H1 (cell line): ENCODE data around the gene ZDHHC19.

Source experiments
- CEBPB ChIP-seq: IDR thresholded peaks from 2 replicates; pipeline ENCODE4 v1.6.1; 2012; ENCODE audit warnings: low read depth, low read length
- EP300 ChIP-seq, 2 experiments: IDR thresholded peaks; 1 replicate in 1 of 2; 2 replicates in 1 of 2; pipeline ENCODE4 v1.6.1; 2011 to 2012; ENCODE audit warnings: low read depth in 2 of 2, low read length in 2 of 2, mild to moderate bottlenecking in 2 of 2, borderline replicate concordance in 1 of 2, inconsistent platforms in 1 of 2, moderate library complexity in 1 of 2
- FOSL1 ChIP-seq: IDR thresholded peaks from 2 replicates; pipeline ENCODE4 v1.6.1; 2011; ENCODE audit warnings: mild to moderate bottlenecking, low read depth, low read length, moderate library complexity; ENCODE audit not compliant: insufficient read depth
- JUN ChIP-seq: IDR thresholded peaks from 2 replicates; pipeline ENCODE4 v1.6.1; 2011; ENCODE audit warnings: low read depth, mild to moderate bottlenecking, improper control_type of control experiment, low read length
- JUND ChIP-seq: IDR thresholded peaks from 2 replicates; pipeline ENCODE4 v1.6.1; 2011; ENCODE audit warnings: mild to moderate bottlenecking, improper control_type of control experiment, low read length
- POLR2A ChIP-seq, 2 experiments: IDR thresholded peaks; 1 replicate in 1 of 2; 2 replicates in 1 of 2; pipeline ENCODE4 v1.6.1; 2011; ENCODE audit warnings: low read depth in 2 of 2, low read length in 2 of 2, mild to moderate bottlenecking in 2 of 2; ENCODE audit errors: control extremely low read depth in 1 of 2
- POLR2AphosphoS5 ChIP-seq: IDR thresholded peaks from 2 replicates; pipeline ENCODE4 v1.6.1; 2011; ENCODE audit warnings: low read depth, low read length
- RAD21 ChIP-seq, 2 experiments: IDR thresholded peaks in 1 of 2; conservative IDR thresholded peaks in 1 of 2; 2 replicates each; pipeline ENCODE4 v1.6.1; 2011; ENCODE audit warnings: low read depth in 2 of 2, low read length in 2 of 2, improper control_type of control experiment in 1 of 2, inconsistent platforms in 1 of 2, mild to moderate bottlenecking in 1 of 2, moderate library complexity in 1 of 2
- RFX5 ChIP-seq: IDR thresholded peaks from 2 replicates; pipeline ENCODE4 v1.6.1; 2011; ENCODE audit warnings: low read depth, low read length, improper control_type of control experiment, borderline replicate concordance
- SP4 ChIP-seq: IDR thresholded peaks from 2 replicates; pipeline ENCODE4 v1.6.1; 2012; ENCODE audit warnings: low read length, inconsistent platforms
- SUZ12 ChIP-seq: fragments of 200-600 bp; sonication (generic); IDR thresholded peaks from 2 replicates; pipeline ENCODE4 v1.6.1; 2012; ENCODE audit warnings: mild to moderate bottlenecking, inconsistent platforms, low read length, moderate library complexity, mixed read lengths
- TAF7 ChIP-seq: optimal IDR thresholded peaks from 2 replicates; pipeline ENCODE3; 2011; ENCODE audit warnings: low read depth, mild to moderate bottlenecking, inconsistent platforms, low read length, moderate library complexity, borderline replicate concordance
- TF ChIP-seq, protein P1 (sequence below), 3 experiments: IDR thresholded peaks; 1 replicate in 2 of 3; 2 replicates in 1 of 3; pipeline versions ENCODE4 v1.5.1 to v1.6.1; 2011; ENCODE audit warnings: low read length in 3 of 3, mild to moderate bottlenecking in 3 of 3, inconsistent platforms in 2 of 3, low read depth in 1 of 3, moderate library complexity in 1 of 3; ENCODE audit not compliant: insufficient read depth in 1 of 3; ENCODE audit errors: control extremely low read depth in 1 of 3

DNA sequence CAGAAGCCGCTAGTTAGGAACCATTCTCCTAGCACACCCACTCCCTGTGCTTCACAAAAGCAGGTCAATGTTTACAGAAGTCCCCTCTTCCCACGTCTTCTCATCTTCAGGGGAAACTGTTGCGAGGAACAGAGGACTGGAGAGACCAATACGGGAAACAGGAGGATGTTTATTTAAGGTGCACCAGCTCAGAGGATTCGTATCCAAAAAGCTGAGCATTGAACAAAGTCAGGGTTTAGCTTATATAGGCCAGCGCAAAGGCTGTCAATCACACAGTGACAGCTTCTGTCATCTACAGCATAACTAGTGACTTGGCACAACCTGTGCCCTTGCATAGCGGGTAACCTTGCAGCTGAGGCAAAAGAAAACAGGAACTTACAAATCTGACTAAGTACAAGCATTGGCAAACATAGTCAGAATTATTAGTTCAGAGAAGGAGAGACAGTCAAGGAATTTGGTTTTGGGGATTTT is 61.3 kb downstream of the ZDHHC19 start:
- TF ChIP-seq, protein P1, sequence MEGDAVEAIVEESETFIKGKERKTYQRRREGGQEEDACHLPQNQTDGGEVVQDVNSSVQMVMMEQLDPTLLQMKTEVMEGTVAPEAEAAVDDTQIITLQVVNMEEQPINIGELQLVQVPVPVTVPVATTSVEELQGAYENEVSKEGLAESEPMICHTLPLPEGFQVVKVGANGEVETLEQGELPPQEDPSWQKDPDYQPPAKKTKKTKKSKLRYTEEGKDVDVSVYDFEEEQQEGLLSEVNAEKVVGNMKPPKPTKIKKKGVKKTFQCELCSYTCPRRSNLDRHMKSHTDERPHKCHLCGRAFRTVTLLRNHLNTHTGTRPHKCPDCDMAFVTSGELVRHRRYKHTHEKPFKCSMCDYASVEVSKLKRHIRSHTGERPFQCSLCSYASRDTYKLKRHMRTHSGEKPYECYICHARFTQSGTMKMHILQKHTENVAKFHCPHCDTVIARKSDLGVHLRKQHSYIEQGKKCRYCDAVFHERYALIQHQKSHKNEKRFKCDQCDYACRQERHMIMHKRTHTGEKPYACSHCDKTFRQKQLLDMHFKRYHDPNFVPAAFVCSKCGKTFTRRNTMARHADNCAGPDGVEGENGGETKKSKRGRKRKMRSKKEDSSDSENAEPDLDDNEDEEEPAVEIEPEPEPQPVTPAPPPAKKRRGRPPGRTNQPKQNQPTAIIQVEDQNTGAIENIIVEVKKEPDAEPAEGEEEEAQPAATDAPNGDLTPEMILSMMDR (IDR thresholded peaks at IDR 0.05; ENCODE audit: control extremely low read depth in 1 of 3, insufficient read depth in 1 of 3, low read depth in 1 of 3, low read length in 3 of 3): no peak
- TF ChIP-seq POLR2A (IDR thresholded peaks at IDR 0.05; ENCODE audit: control extremely low read depth in 1 of 2, low read depth in 2 of 2, low read length in 2 of 2) (no peak), POLR2AphosphoS5 (no peak), JUN (no peak), SUZ12 (no peak), JUND (no peak), FOSL1 (no peak), RAD21 (IDR thresholded peaks at IDR 0.05 in 1 of 2, conservative IDR thresholded peaks at IDR 0.05 in 1 of 2; ENCODE audit: low read depth in 2 of 2, low read length in 2 of 2) (no peak), RFX5 (no peak), TAF7 (no peak), SP4 (no peak), CEBPB (no peak), EP300 (IDR thresholded peaks at IDR 0.05; ENCODE audit: borderline replicate concordance in 1 of 2, low read depth in 2 of 2, low read length in 2 of 2) (no peak)
